Activated naive CD8-positive, alpha-beta T cell treated with anti-CD3 and anti-CD28 coated beads, Interleukin-2, amount 10 ng/mL, durations not matched to agents 7 days and 5 days (primary cell): ENCODE results near the gene MYLK4. TPM values are rescaled to one million over a fixed set of nuclear protein-coding genes. Genes with fewer than 3 reads are reported as not detected.

Experiments
- ATAC-seq: fragments of 150-1000 bp; cut with Tn5 transposase; one replicate; pipeline ENCODE4 v1.10.0; 2021; ENCODE audit warnings: low read depth, moderate library complexity
- POLR2A ChIA-PET: fragments of 350-600 bp; sonication (Branson Sonifier 250); formaldehyde crosslinking; loops from one replicate; lab custom pipeline; 2021; ENCODE audit warnings: antibody characterized with exemption; lab: Charles Lee
- DNase-seq: peaks from one replicate; pipeline ENCODE4 v3.0.0; 2021
- H3K27ac Mint-ChIP-seq: one replicate; pipeline ENCODE4 v1.8.0; 2022; ENCODE audit warnings: mild to moderate bottlenecking, mixed read lengths
- H3K27me3 Mint-ChIP-seq: one replicate; pipeline ENCODE4 v1.8.0; 2022; ENCODE audit warnings: mild to moderate bottlenecking, moderate library complexity, mixed read lengths
- H3K36me3 Mint-ChIP-seq: one replicate; pipeline ENCODE4 v1.8.0; 2021; ENCODE audit warnings: mild to moderate bottlenecking, mixed read lengths
- H3K4me1 Mint-ChIP-seq: one replicate; pipeline ENCODE4 v1.8.0; 2021; ENCODE audit warnings: mixed read lengths
- H3K4me3 Mint-ChIP-seq: one replicate; pipeline ENCODE4 v1.8.0; 2022; ENCODE audit warnings: mild to moderate bottlenecking, moderate library complexity, mixed read lengths
- H3K9me3 Mint-ChIP-seq: one replicate; pipeline ENCODE4 v1.8.0; 2021; ENCODE audit warnings: mixed read lengths
- total RNA-seq, 2 experiments: library from RNA; stranded (reverse); gene quantifications; one replicate each; pipeline ENCODE4 v1.2.3, GENCODE V29; 2021

Gene MYLK4
- total RNA-seq, 2 experiments from 2014 or later = 0.33 to 0.62 TPM

- POLR2A ChIA-PET = no interaction called here
- H3K27me3 Mint-ChIP-seq = peaks cover 28% of the 10 kb centered on the region
- no peaks in the 10 kb centered on the region for H3K9me3 Mint-ChIP-seq
- no peaks in the 10 kb centered on the region for H3K36me3 Mint-ChIP-seq
- peaks cover 6% of the 10 kb centered on the region for H3K4me1 Mint-ChIP-seq
- DNase-seq = no peak
- no peak overlapping the region for H3K27ac Mint-ChIP-seq
- no peak overlapping the region for H3K4me3 Mint-ChIP-seq
- ATAC-seq = no peak
Measured at GRCh38 chr6:2748183-2748582, 2.5 kb downstream of the MYLK4 start.

- H3K27me3 Mint-ChIP-seq = peaks cover 23% of the 10 kb centered on the region
Measured at GRCh38 chr6:2746557-2747061, 4.1 kb downstream of the MYLK4 start.

GRCh38 chr6:2745246-2745645 is 5.5 kb downstream of the MYLK4 start:
- Mint-ChIP-seq H3K9me3 (no peaks in the 10 kb centered on the region), H3K27me3 (peaks cover 16% of the 10 kb centered on the region), H3K36me3 (no peaks in the 10 kb centered on the region), H3K27ac (no peak overlapping the region), H3K4me3 (no peak overlapping the region), H3K4me1 (peaks cover 4% of the 10 kb centered on the region)
- POLR2A ChIA-PET = no interaction called here
- ATAC-seq (no peak), DNase-seq (no peak)

More at GRCh38 chr6:2746557-2747061, 4.1 kb downstream of the MYLK4 start:
- Mint-ChIP-seq H3K4me1 (peaks cover 4% of the 10 kb centered on the region), H3K4me3 (no peak overlapping the region), H3K27ac (no peak overlapping the region), H3K9me3 (no peaks in the 10 kb centered on the region), H3K36me3 (no peaks in the 10 kb centered on the region)
- DNase-seq (no peak), ATAC-seq (no peak)
- POLR2A ChIA-PET = no interaction called here

GRCh38 chr6:2744778-2745177 is 5.9 kb downstream of the MYLK4 start:
- Mint-ChIP-seq H3K4me1 (peaks cover 2% of the 10 kb centered on the region), H3K36me3 (no peaks in the 10 kb centered on the region), H3K4me3 (no peak overlapping the region), H3K9me3 (no peaks in the 10 kb centered on the region), H3K27me3 (peaks cover 14% of the 10 kb centered on the region), H3K27ac (no peak overlapping the region)
- POLR2A ChIA-PET = no interaction called here
- ATAC-seq (no peak), DNase-seq (no peak)

- H3K9me3 Mint-ChIP-seq = no peaks in the 10 kb centered on the region
- DNase-seq (no peak), ATAC-seq (no peak)
- no peaks in the 10 kb centered on the region for H3K4me1 Mint-ChIP-seq
- no peaks in the 10 kb centered on the region for H3K36me3 Mint-ChIP-seq
- H3K4me3 Mint-ChIP-seq = no peak overlapping the region
- POLR2A ChIA-PET = no interaction called here
- no peak overlapping the region for H3K27ac Mint-ChIP-seq
- H3K27me3 Mint-ChIP-seq = peaks cover 14% of the 10 kb centered on the region
Measured at GRCh38 chr6:2744209-2744771, 6.4 kb downstream of the MYLK4 start.

- Mint-ChIP-seq H3K4me1 (no peaks in the 10 kb centered on the region), H3K27ac (no peak overlapping the region), H3K27me3 (peaks cover 9% of the 10 kb centered on the region), H3K4me3 (no peak overlapping the region), H3K36me3 (no peaks in the 10 kb centered on the region), H3K9me3 (no peaks in the 10 kb centered on the region)
- no peak for ATAC-seq
- no peak for DNase-seq
- POLR2A ChIA-PET = interaction anchor here (0.8 kb wide), 1 partner anchor 18 kb away, joined by 3 read pairs; no protein-coding TSS in a partner anchor
Measured at GRCh38 chr6:2743280-2744208, 7.2 kb downstream of the MYLK4 start.

- POLR2A ChIA-PET = no interaction called here
- no peak for ATAC-seq
- peaks cover 4% of the 10 kb centered on the region for H3K4me1 Mint-ChIP-seq
- DNase-seq = no peak
- H3K4me3 Mint-ChIP-seq = no peak overlapping the region
- no peaks in the 10 kb centered on the region for H3K9me3 Mint-ChIP-seq
- no peaks in the 10 kb centered on the region for H3K36me3 Mint-ChIP-seq
- no peak overlapping the region for H3K27ac Mint-ChIP-seq
- H3K27me3 Mint-ChIP-seq = peaks cover 10% of the 10 kb centered on the region
Measured at GRCh38 chr6:2741756-2742155, 9.0 kb downstream of the MYLK4 start.

- no peak overlapping the region for H3K4me3 Mint-ChIP-seq
- peaks cover 7% of the 10 kb centered on the region for H3K27me3 Mint-ChIP-seq
- ATAC-seq (no peak), DNase-seq (no peak)
- no peaks in the 10 kb centered on the region for H3K9me3 Mint-ChIP-seq
- POLR2A ChIA-PET = no interaction called here
- peaks cover 4% of the 10 kb centered on the region for H3K4me1 Mint-ChIP-seq
- no peaks in the 10 kb centered on the region for H3K36me3 Mint-ChIP-seq
- H3K27ac Mint-ChIP-seq = no peak overlapping the region
Measured at GRCh38 chr6:2740581-2740980, 10.1 kb downstream of the MYLK4 start.

GRCh38 chr6:2739335-2739734 is 11.4 kb downstream of the MYLK4 start:
- Mint-ChIP-seq H3K4me3 (no peak overlapping the region), H3K4me1 (peaks cover 4% of the 10 kb centered on the region), H3K9me3 (no peaks in the 10 kb centered on the region), H3K27ac (no peak overlapping the region), H3K36me3 (no peaks in the 10 kb centered on the region), H3K27me3 (peaks cover 7% of the 10 kb centered on the region)
- ATAC-seq = no peak
- DNase-seq = no peak
- POLR2A ChIA-PET = no interaction called here

GRCh38 chr6:2738373-2738979 is 12.2 kb downstream of the MYLK4 start:
- H3K36me3 Mint-ChIP-seq = no peaks in the 10 kb centered on the region
- ATAC-seq (peak; percentile 60), DNase-seq (no peak)
- H3K27ac Mint-ChIP-seq = no peak overlapping the region
- peaks cover 7% of the 10 kb centered on the region for H3K27me3 Mint-ChIP-seq
- no peak overlapping the region for H3K4me3 Mint-ChIP-seq
- H3K4me1 Mint-ChIP-seq = peaks cover 5% of the 10 kb centered on the region
- POLR2A ChIA-PET = no interaction called here
- H3K9me3 Mint-ChIP-seq = no peaks in the 10 kb centered on the region

- Mint-ChIP-seq H3K27ac (no peak overlapping the region), H3K27me3 (peaks cover 7% of the 10 kb centered on the region), H3K36me3 (no peaks in the 10 kb centered on the region), H3K4me1 (peaks cover 10% of the 10 kb centered on the region), H3K9me3 (no peaks in the 10 kb centered on the region), H3K4me3 (no peak overlapping the region)
- DNase-seq = no peak
- ATAC-seq = no peak
- POLR2A ChIA-PET = no interaction called here
Measured at GRCh38 chr6:2737885-2738284, 12.8 kb downstream of the MYLK4 start.

GRCh38 chr6:2734488-2735166 is 16.1 kb downstream of the MYLK4 start:
- POLR2A ChIA-PET = no interaction called here
- no peak overlapping the region for H3K27ac Mint-ChIP-seq
- ATAC-seq = no peak
- no peaks in the 10 kb centered on the region for H3K9me3 Mint-ChIP-seq
- DNase-seq = no peak
- no peak overlapping the region for H3K4me3 Mint-ChIP-seq
- H3K4me1 Mint-ChIP-seq = peaks cover 15% of the 10 kb centered on the region
- no peaks in the 10 kb centered on the region for H3K36me3 Mint-ChIP-seq
- peaks cover 7% of the 10 kb centered on the region for H3K27me3 Mint-ChIP-seq
